Left ventricle myocardium superior (tissue), 1 donor: ENCODE results near the gene EDC4. TPM values are rescaled to one million over a fixed set of nuclear protein-coding genes. Genes with fewer than 3 reads are reported as not detected.
"Not testable (repeated sequence)": the region's sequence is repeated elsewhere in the genome, so short reads cannot be mapped to it uniquely, and the experiment has no call there.

Experiments
- ATAC-seq: fragments of 200-7000 bp; cut with Tn5 transposase; one replicate; pipeline ENCODE4 v1.9.1; 2020; ENCODE audit warnings: mild to moderate bottlenecking, moderate library complexity
- DNase-seq: peaks from one replicate; pipeline ENCODE4 v3.0.0-alpha.2; 2020
- intact Hi-C: fragments of 100-400 bp; cut with micrococcal nuclease; formaldehyde crosslinking; loops from one replicate; pipeline ENCODE4 v1.11.0; 2022
- total RNA-seq: library from RNA; stranded (reverse); fragmentation: NEBNext Ultra II Directional; extraction: Animal tissue kit (Norgen Biotek cat#: 25700); gene quantifications from one replicate; pipeline ENCODE4 v1.2.1, GENCODE V29; 2021
- donor health status: DM: no; HTN: yes; CAD: no; lungs with severe emphysema.

Gene EDC4
- total RNA-seq, 1 donor from 2014 or later, result 31.8 TPM

GRCh38 chr16:67847064-67847861 is 25.6 kb upstream of the EDC4 start, which contains the start of gene CENPT:
CENPT (minus strand) TSS chr16:67847693; CDS start chr16:67833859, 13,834 bp downstream.
- intact Hi-C loops, result no loop called here
- ATAC-seq (peak; percentile 65), DNase-seq (peak; percentile 84)

GRCh38 chr16:67848118-67848517 is 24.7 kb upstream of the EDC4 start:
- ATAC-seq (no peak), DNase-seq (no peak)
- intact Hi-C loops, result no loop called here

GRCh38 chr16:67853670-67854069 is 19.2 kb upstream of the EDC4 start:
- no peak for DNase-seq
- no peak for ATAC-seq
- intact Hi-C loops, result no loop called here

- ATAC-seq (no peak), DNase-seq (no peak)
- intact Hi-C loops, result no loop called here
Observed at GRCh38 chr16:67855789-67856188, 17.1 kb upstream of the EDC4 start.

DNA sequence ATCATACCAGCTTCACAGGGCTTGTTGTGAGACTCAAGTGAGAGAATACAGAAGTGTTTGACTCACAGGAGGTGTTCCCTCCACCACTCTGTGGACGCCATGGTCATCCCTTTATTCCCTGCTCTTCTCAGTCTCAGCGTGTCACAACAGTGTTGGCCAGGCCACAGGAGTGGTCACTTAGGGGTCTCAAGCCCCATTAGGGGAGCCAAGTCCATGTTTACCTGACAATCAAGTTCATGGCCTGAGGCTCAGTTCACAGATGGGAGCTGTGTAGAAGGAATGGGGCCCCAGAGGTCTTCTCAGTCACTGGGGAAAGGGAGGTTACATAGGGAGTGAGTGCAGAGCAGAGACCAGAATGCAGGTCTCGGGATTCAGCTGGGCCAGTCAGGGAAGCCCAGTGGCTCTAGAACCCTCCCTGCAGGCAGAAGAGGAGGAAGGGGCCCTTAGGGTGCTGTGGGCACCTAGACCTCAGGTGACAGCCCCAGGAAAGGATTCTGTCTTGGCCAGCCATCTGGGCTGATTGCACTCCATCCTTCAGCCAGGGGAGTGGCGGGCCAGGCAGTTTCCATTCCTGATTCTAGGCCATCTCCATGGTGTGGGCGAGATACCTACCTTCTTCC is 15.8 kb upstream of the EDC4 start:
- no peak for ATAC-seq
- no peak for DNase-seq
- intact Hi-C loops, result no loop called here

GRCh38 chr16:67857547-67858233 is 15.2 kb upstream of the EDC4 start:
- DNase-seq (peak; percentile 70), ATAC-seq (peak; percentile 90)
- intact Hi-C loops, result no loop called here

- intact Hi-C loops, result no loop called here
- DNase-seq (no peak), ATAC-seq (peak; percentile 57)
Observed at GRCh38 chr16:67858500-67858899, 14.4 kb upstream of the EDC4 start.

DNA sequence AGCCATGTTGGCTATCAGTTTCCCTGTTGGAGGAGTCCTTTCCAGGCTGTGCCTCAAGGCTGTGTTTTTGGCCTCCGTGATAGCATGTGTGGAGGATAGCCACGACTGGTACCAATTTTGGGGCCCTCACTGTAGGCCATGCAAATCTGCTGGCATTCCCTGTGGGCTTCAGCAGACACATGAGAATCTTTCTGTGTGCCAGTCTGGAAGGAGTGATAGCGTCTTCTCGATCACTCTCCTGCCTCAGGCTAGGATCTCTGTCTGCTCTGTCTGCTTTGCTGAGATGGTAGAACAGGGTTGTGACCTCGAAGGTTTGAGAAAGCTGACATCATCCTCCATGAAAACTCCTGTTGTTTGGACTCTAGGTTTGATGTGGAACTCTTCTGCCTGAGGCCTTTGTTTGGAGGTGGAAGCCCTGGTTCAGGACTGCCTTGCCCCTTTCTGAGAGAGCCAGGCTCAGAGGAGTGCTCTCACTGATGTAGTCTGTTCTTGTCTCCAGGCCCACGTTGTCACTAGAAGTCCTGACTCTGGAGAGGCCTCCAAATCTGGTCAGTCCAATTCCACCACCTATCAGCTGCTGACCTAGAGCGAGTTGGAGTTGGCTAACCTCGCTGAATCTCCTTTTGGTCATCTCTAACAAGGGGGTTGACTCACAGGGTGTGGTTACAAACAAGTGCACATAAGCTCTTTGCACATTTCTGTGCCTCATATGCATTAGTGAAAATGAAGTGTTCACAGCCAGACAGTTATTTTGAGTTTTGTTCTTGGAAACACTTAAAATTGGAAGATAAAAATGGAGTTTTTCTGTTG is 12.1 kb upstream of the EDC4 start:
- DNase-seq (no peak), ATAC-seq (no peak)
- intact Hi-C loops, result no loop called here

DNA sequence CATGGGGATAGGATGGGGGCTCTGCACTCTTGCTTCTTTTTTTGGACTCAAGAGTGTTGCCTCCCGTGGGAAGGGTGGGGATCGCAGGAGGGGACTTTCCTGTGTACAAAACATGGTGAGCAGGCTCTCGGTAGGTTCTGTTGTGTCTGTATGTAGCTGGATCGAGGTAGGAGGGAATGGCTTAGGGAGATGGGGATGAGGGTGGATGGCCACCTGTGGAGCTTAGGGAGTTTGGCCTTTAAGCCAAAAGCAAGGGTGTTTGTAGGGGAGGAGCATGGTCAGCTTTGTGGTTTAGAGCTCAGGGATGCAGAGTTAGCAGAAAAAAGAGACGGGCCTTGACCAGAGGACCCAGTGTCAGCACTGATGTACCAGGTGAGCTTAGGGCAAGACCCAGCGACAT is 11.0 kb upstream of the EDC4 start:
- ATAC-seq, result no peak
- intact Hi-C loops, result no loop called here

GRCh38 chr16:67862623-67863583 is 9.9 kb upstream of the EDC4 start:
- DNase-seq, result peak; percentile 83
- intact Hi-C loops, result no loop called here
- peak; percentile 91 for ATAC-seq

More for the DNA sequence above, 11.0 kb upstream of the EDC4 start:
- no peak for DNase-seq

GRCh38 chr16:67864044-67864443 is 8.8 kb upstream of the EDC4 start:
- intact Hi-C loops, ATAC-seq: not testable (repeated sequence)

GRCh38 chr16:67864594-67864993 is 8.3 kb upstream of the EDC4 start:
- intact Hi-C loops, result no loop called here
- DNase-seq, result no peak
- ATAC-seq, result no peak

More at GRCh38 chr16:67864044-67864443, 8.8 kb upstream of the EDC4 start:
- not testable (repeated sequence) for DNase-seq

DNA sequence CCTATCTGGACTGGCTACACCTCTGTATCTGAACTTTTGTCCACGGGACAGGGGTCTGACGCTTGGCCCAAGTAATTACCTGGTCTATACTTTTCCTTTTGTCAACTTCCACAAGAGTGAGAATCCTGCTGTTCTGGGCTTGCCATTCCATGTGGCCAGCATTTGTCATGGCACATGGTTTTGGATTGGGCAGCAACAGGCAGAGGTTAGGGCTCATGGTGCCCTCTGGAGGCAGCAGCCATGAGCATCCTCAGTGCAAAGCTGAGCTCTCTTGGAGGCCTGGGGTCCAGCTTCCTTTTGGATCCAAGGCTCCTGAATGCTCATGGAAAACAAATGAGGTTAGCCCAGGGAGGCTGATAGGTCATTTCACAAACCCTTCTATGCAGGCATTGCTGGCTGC is 7.5 kb upstream of the EDC4 start:
- intact Hi-C loops, result no loop called here
- ATAC-seq, result no peak
- DNase-seq, result no peak

DNA sequence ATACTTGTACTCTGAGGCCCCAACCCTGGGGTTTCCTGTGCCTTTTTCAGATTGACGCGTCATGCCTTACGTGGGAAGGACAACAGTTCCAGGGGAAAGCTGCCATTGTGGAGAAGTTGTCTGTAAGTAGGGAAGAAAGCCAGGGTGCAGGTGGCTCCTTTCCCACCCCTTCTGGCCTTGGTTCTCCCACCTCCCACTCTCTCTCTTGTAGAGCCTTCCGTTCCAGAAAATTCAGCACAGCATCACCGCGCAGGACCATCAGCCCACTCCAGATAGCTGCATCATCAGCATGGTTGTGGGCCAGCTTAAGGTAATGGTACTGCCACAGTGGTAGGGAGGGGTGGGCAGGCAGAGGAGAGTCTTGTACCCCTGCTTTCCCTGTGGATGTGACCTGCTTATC is 4.6 kb upstream of the EDC4 start:
- no peak for ATAC-seq
- no peak for DNase-seq
- intact Hi-C loops, result no loop called here

- DNase-seq (no peak), ATAC-seq (no peak)
- intact Hi-C loops, result no loop called here
Observed at GRCh38 chr16:67869653-67870052, 3.2 kb upstream of the EDC4 start.

GRCh38 chr16:67871256-67871655 is 1.6 kb upstream of the EDC4 start:
- DNase-seq, result no peak
- ATAC-seq, result no peak
- intact Hi-C loops, result no loop called here

- ATAC-seq (no peak), DNase-seq (no peak)
- intact Hi-C loops, result no loop called here
Observed at GRCh38 chr16:67872131-67872630, 671 bp upstream of the EDC4 start.
